ENCODE data around the gene SAMM50.

SAMM50 gene

GRCh38 chr22:44029069-44029468, 73.8 kb downstream of the SAMM50 start:
- no peak for DNase-seq (ENCODE audit: low read depth)

GRCh38 chr22:44030051-44030701, 74.9 kb downstream of the SAMM50 start:
- DNase-seq (ENCODE audit: low read depth): no peak

GRCh38 chr22:44030702-44031082, 75.5 kb downstream of the SAMM50 start:
- no peak for DNase-seq (ENCODE audit: low read depth)

GRCh38 chr22:44031158-44031952, 76.1 kb downstream of the SAMM50 start:
- DNase-seq (ENCODE audit: low read depth): no peak

GRCh38 chr22:44032126-44032730, 77.0 kb downstream of the SAMM50 start:
- DNase-seq (ENCODE audit: low read depth): no peak

GRCh38 chr22:44033287-44033686, 78.0 kb downstream of the SAMM50 start:
- no peak for DNase-seq (ENCODE audit: low read depth)

- no peak for DNase-seq (ENCODE audit: low read depth)
Observed at GRCh38 chr22:44033694-44034093, 78.5 kb downstream of the SAMM50 start.

GRCh38 chr22:44037519-44038375, 82.5 kb downstream of the SAMM50 start:
- no peak for DNase-seq (ENCODE audit: low read depth)

- DNase-seq (ENCODE audit: low read depth): no peak
Observed at GRCh38 chr22:44039566-44040171, 84.4 kb downstream of the SAMM50 start.

- no peak for DNase-seq (ENCODE audit: low read depth)
Observed at GRCh38 chr22:44042249-44043218, 87.3 kb downstream of the SAMM50 start.

GRCh38 chr22:44045145-44045544, 89.9 kb downstream of the SAMM50 start:
- no peak for DNase-seq (ENCODE audit: low read depth)

Measured in T-helper 22 cell (primary cell).